ENCODE measurements around the gene CIITA. TPM values are rescaled to one million over a fixed set of nuclear protein-coding genes. Genes with fewer than 3 reads are reported as not detected.

Gene CIITA
- total and polyA plus RNA-seq, 2 experiments from 2014 or later: 0.06 to 1.1 TPM

DNA sequence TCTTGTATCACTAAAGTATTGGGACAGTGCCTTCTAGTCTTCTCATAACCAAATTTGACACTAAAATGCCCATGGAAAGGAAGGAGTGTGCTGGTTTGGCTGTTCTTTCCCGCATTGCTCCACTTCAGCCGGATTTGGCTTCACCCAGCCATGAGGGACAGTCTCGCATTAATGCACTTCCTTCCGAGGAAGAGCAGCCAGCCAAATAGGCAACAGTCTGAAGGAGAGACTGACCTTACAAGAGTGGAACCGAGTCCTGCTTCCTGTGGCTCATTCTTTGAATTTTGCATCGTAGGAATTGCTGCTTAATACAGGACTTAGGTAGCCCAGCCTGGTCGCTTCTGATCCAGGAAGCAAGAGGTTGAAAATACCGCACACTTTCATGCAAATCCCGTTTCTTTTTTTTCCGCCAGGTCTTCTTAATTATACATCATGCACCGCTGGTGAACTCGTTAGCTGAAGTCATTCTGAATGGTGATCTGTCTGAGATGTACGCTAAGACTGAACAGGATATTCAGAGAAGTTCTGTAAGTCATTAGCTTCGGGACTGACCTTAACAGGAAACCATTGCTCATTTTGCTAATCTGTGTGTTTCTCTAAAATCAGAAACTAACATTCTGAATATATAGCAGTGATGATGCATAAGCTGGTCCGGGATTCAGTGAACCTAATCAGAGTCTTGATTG lies 105.6 kb downstream of the CIITA start:
- TF ChIP-seq, protein P1, sequence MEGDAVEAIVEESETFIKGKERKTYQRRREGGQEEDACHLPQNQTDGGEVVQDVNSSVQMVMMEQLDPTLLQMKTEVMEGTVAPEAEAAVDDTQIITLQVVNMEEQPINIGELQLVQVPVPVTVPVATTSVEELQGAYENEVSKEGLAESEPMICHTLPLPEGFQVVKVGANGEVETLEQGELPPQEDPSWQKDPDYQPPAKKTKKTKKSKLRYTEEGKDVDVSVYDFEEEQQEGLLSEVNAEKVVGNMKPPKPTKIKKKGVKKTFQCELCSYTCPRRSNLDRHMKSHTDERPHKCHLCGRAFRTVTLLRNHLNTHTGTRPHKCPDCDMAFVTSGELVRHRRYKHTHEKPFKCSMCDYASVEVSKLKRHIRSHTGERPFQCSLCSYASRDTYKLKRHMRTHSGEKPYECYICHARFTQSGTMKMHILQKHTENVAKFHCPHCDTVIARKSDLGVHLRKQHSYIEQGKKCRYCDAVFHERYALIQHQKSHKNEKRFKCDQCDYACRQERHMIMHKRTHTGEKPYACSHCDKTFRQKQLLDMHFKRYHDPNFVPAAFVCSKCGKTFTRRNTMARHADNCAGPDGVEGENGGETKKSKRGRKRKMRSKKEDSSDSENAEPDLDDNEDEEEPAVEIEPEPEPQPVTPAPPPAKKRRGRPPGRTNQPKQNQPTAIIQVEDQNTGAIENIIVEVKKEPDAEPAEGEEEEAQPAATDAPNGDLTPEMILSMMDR (IDR thresholded peaks at IDR 0.05; ENCODE audit: low read depth, low read length): no peak
- no peak overlapping the region for H3K27ac ChIP-seq
- no peak overlapping the region for H3K4me3 ChIP-seq
- H3K9me3 ChIP-seq (ENCODE audit: low read depth): no peaks in the 10 kb centered on the region
- H3K27me3 ChIP-seq: no peaks in the 10 kb centered on the region
- H3K4me1 ChIP-seq (ENCODE audit: low read depth): no peaks in the 10 kb centered on the region
- DNase-seq (ENCODE audit: low read depth in 1 of 2, low spot score in 1 of 2): no peak
- no peaks in the 10 kb centered on the region for H3K36me3 ChIP-seq

DNA sequence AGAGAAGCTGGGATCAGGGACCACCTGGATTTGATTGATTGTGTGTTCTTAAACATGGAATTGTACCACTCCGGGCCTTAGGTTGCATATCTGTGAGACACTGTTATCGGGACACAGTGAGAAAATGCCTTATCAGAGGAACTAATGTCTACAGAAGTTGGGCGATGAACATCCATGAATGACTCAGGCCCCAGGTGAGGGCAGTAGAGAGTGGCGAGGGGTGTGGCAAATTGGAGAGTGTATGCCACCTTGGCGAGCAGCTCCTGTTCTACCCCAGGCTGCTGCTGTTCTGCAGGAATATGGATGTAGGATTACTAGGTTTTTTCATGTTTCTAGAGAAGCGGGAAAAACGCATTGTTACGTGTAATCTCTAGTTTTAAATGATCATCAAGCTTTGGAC lies 106.2 kb downstream of the CIITA start:
- no peak overlapping the region for H3K27ac ChIP-seq
- TF ChIP-seq, protein P1 (IDR thresholded peaks at IDR 0.05; ENCODE audit: low read depth, low read length): no peak
- no peaks in the 10 kb centered on the region for H3K27me3 ChIP-seq
- H3K9me3 ChIP-seq (ENCODE audit: low read depth): no peaks in the 10 kb centered on the region
- no peaks in the 10 kb centered on the region for H3K4me1 ChIP-seq (ENCODE audit: low read depth)
- no peaks in the 10 kb centered on the region for H3K36me3 ChIP-seq
- no peak for DNase-seq (ENCODE audit: low read depth in 1 of 2, low spot score in 1 of 2)
- no peak overlapping the region for H3K4me3 ChIP-seq

DNA sequence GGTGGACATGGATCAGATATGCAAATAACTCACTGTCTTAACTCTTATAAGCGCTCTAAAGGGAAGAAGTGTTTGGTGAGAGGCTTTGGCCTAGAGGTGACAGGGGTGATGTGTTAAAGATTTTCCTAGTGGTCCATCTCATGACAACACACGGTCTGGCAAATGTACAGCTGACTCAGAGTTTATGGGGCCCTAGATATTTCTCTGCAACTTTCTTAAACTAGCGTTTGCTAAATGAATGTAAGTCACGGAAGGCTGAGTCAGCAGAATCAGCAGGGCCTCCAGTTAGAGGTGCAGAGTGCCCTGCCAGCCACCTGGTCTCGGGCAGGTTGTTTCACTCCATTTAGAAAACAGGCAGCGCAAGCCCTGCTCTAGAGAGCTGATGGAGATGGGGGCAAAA lies 107.5 kb downstream of the CIITA start:
- Histone ChIP-seq H3K27ac (peak overlapping the region; percentile 58), H3K4me3 (no peak overlapping the region), H3K4me1 (ENCODE audit: low read depth) (peaks cover 2% of the 10 kb centered on the region), H3K9me3 (ENCODE audit: low read depth) (no peaks in the 10 kb centered on the region), H3K36me3 (no peaks in the 10 kb centered on the region), H3K27me3 (no peaks in the 10 kb centered on the region)
- TF ChIP-seq, protein P1 (IDR thresholded peaks at IDR 0.05; ENCODE audit: low read depth, low read length): no peak
- peak in 1 of 2 donors; percentile 59 for DNase-seq (ENCODE audit: low read depth in 1 of 2, low spot score in 1 of 2)

Other genes starting within 250 kb of the CIITA start
- 0.48 and 0.99 TPM in 2 replicates for gene TEKT5, start 182.3 kb upstream of the CIITA start, total RNA-seq
- 0.48 and 0.62 TPM in 2 replicates for gene TEKT5, start 182.3 kb upstream of the CIITA start, polyA plus RNA-seq
- 44.6 and 60.4 TPM in 2 replicates for gene NUBP1, start 133.4 kb upstream of the CIITA start, total RNA-seq
- 53.2 and 54.0 TPM in 2 replicates for gene NUBP1, start 133.4 kb upstream of the CIITA start, polyA plus RNA-seq
- 2.0 and 2.5 TPM in 2 replicates for gene TVP23A, start 58.4 kb upstream of the CIITA start, total RNA-seq
- gene TVP23A, start 58.4 kb upstream of the CIITA start, polyA plus RNA-seq: 0.87 and 2.1 TPM in 2 replicates
- gene DEXI, start 65.3 kb downstream of the CIITA start, total RNA-seq: 112 and 115 TPM in 2 replicates
- 78.4 and 92.1 TPM in 2 replicates for gene DEXI, start 65.3 kb downstream of the CIITA start, polyA plus RNA-seq
- gene CLEC16A, start 67.4 kb downstream of the CIITA start, total RNA-seq: 23.9 and 26.8 TPM in 2 replicates
- 17.5 and 23.6 TPM in 2 replicates for gene CLEC16A, start 67.4 kb downstream of the CIITA start, polyA plus RNA-seq